Head of caudate nucleus (tissue), 42 donors: ENCODE measurements around the gene FNBP1L.

Experiments used
- DNase-seq, 42 donors: peaks; one replicate each; pipeline versions ENCODE4 v3.0.0 to v3.0.0-alpha.2; 2020 to 2021; ENCODE audit warnings: mixed read lengths in 7 of 42
- intact Hi-C: fragments of 100-400 bp; cut with DNase I; formaldehyde crosslinking; loops from one replicate; pipeline ENCODE4 v1.15.0; 2022

The FNBP1L gene

GRCh38 chr1:93595266-93595665, 147.3 kb downstream of the FNBP1L start:
- intact Hi-C loops, result no loop called here
- DNase-seq, result peak in 1 of 42 donors; percentile 22

DNA sequence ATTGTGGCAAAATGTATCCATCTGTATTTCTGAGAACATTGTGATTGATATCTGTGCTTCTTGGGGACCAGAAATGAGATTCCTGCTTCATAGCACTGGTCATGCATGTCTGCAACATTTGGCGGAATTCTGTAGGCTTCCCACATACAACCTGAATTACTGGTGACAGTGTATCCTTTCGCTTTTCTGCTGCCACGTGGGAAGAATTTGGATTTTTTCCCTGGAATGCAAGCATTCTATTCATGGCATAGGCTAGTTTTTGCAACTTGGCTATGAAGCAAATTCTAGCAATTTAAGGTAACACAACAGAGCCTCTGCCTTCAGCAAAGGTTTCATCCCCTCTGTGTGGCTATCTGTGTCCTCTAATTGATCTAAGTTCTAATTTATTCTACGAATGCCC, 147.8 kb downstream of the FNBP1L start:
- intact Hi-C loops, result no loop called here
- DNase-seq, result no peak

GRCh38 chr1:93596329-93597089, 148.6 kb downstream of the FNBP1L start:
- intact Hi-C loops, result no loop called here
- peak in 1 of 42 donors; percentile 32 for DNase-seq

DNA sequence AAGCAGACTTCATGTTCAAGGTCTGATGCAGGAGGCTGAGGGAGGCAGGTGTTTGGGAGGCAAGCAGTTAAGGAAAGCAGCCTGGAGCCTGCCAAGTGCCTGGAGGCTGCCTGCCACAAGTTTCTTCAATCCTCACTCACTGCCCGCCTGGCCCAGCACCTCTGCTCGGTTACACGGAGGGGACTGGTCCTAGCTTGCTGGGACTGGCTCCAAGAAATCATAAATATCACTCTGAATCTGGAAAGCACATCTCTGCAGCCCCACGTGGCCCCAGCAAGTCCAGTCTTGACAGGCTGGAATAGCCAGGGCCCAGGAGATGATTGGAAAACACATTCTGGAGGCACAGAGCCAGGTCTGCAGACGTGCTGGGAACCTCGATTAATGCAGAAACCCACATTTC, 149.8 kb downstream of the FNBP1L start:
- intact Hi-C loops, result no loop called here
- DNase-seq, result peak in 13 of 42 donors; percentile 28 to 73 (median 39)

DNA sequence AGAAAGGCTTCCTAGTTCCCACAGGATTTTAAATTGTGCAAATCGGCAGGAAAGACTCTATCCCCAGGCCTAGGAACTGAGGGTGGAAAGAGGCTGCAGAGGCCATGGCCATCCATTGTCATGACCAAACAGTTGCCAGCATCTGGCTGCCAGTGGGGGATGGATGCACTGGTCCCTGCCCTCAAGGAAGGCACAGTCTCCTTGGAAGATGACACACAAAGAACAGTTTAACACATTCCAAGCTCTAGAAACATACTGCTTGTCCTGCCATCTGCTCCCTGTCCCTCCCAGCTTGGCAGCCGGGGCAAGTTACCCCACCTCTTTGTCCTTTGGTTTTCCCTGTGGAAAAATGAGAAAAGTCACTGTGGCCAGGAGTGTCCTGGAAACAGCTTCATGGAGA, 150.5 kb downstream of the FNBP1L start:
- peak in 1 of 42 donors; percentile 18 for DNase-seq
- intact Hi-C loops, result no loop called here

DNA sequence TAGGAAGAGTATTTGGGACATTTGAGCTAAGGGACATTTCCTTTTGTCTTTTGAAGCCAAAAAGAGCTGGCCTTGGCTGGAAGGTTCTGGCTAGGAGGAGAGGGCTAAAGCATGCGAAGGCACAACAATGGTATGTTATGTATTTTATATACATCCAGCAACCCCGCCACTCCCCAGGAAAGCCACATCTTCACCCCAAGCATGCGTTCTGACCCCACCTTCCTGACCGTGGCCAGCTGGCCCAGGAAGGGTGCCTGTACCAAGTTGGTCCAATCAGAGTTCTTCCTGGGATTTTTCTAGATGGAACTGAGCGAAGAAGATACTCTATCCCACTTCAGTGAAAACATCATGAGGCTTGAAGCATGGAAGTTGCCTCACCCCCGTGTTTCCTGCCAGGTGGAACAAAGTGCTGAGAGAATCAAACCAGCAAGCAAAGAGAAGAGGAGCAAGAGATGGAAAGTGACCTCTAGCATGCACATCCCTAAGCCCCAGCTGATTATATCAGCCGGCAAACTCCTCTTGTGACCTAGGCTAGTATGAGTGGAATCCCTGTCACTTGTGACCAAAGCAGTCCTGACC, 151.0 kb downstream of the FNBP1L start:
- intact Hi-C loops, result no loop called here
- peak in 1 of 42 donors; percentile 8 for DNase-seq

GRCh38 chr1:93599479-93599878, 151.6 kb downstream of the FNBP1L start:
- intact Hi-C loops, result no loop called here
- peak in 1 of 42 donors; percentile 18 for DNase-seq

- intact Hi-C loops, result no loop called here
- no peak for DNase-seq
These were observed 152.7 kb downstream of the FNBP1L start for GRCh38 chr1:93600663-93601062.

DNA sequence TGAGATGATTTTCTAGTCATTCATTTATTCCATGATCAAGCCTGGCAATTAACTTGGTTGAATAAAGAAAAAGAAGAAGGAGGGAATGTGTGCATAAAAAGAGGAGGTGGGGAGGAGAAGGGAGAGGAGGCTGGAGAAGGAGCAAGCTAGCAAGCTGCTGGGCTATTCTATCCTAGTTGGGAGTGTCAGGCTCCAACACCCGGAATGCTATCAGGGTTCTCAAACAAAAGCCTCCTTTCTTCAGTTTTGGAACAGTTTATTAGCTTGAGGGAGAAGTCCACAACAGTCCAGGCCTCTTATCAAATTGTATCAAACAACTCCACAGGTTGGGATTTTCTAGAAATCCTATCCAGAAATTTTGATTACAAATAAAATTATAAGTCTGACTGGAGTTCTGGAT, 153.8 kb downstream of the FNBP1L start:
- DNase-seq, result no peak
- intact Hi-C loops, result no loop called here

DNA sequence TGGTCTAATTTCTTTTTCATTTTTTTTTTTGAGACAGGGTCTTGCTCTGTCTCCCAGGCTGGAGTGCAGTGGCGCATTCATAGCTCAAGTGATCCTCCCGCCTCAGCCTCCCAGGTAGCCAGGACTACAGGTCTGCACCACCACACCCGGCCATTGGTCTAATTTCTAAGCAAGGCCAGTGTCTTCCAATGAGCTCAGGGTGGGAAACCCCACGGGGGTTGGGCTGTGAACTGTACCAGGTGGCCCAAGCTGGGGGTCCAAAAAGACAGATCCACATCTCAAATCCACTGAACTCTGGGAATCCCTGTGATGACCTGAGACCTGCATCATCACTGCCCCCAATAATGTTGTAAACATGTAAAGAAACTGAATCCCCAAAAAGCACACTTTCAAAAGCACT, 154.2 kb downstream of the FNBP1L start:
- intact Hi-C loops, result no loop called here

GRCh38 chr1:93603106-93603505, 155.2 kb downstream of the FNBP1L start:
- intact Hi-C loops, result no loop called here

More for the DNA sequence above, 154.2 kb downstream of the FNBP1L start:
- DNase-seq, result no peak

DNA sequence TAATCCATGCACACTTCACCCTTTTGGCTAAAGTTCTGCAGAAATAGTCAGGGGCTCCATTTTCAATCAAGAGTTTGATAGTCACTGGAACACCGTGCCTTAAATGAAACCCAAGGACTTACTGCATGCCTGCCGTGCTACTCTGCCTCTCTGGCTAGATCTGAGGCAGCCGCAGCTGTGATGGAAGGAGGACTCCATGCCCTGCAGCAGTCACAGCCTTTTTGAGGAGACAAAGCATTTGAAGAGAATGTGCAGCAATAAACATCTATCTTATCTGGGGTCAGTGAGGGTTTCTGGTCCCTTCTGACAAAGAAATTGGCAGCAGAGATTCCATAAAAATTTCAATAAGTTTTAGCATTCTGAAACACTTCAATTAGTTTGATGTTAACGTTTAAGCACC, 155.7 kb downstream of the FNBP1L start:
- intact Hi-C loops, result no loop called here
- no peak for DNase-seq

More at GRCh38 chr1:93603106-93603505, 155.2 kb downstream of the FNBP1L start:
- DNase-seq, result no peak
